ENCODE measurements around the gene TNS3. TPM values are rescaled to one million over a fixed set of nuclear protein-coding genes. Genes with fewer than 3 reads are reported as not detected.

Gene TNS3
- polyA plus RNA-seq, 1 of the 3 experiments (the other 2 are of a cell fraction): 72.3 TPM

- ChIA-PET CTCF (interaction anchor here (0.6 to 2.0 kb wide), 3 partner anchors 30 to 90 kb away, joined by 3 to 4 read pairs (median 4); no protein-coding TSS in a partner anchor), POLR2A (no interaction called here)
Measured at GRCh38 chr7:47356261-47356660, 225.7 kb downstream of the TNS3 start.

GRCh38 chr7:47355684-47356083 lies 226.2 kb downstream of the TNS3 start:
- no peak for TF ChIP-seq NFIC (IDR thresholded peaks at IDR 0.05; ENCODE audit: borderline replicate concordance)
- no peak for TF ChIP-seq GATA2 (CRISPR knock-in tag; IDR thresholded peaks at IDR 0.05)
- no peak for TF ChIP-seq RFX5 (IDR thresholded peaks at IDR 0.05; ENCODE audit: low read length)
- TF ChIP-seq RAD21 (IDR thresholded peaks at IDR 0.05; ENCODE audit: low read length): no peak
- Histone ChIP-seq H4K20me1 (ENCODE audit: insufficient read depth) (peaks cover 65% of the 10 kb centered on the region), H3F3A (replicated peaks; ENCODE audit: insufficient read depth) (no peaks in the 10 kb centered on the region), H3K79me2 (ENCODE audit: insufficient read depth) (peaks cover 20% of the 10 kb centered on the region; the same call in 1 of the 2 replicates), H3K27me3 (ENCODE audit: insufficient read depth) (no peaks in the 10 kb centered on the region), H3K36me3 (replicated peaks in 1 of 2; ENCODE audit: control insufficient read depth in 1 of 2, insufficient read depth in 2 of 2, low read length in 1 of 2) (peaks cover 0 to 14% of the 10 kb centered on the region in 2 experiments), H3K27ac (ENCODE audit: low read depth in 2 of 2, low read length in 1 of 2) (no peak overlapping the region), H3K4me3 (ENCODE audit: low read depth in 2 of 2, low read length in 1 of 2) (no peak overlapping the region), H3K9ac (no peak overlapping the region), H3K9me3 (no peaks in the 10 kb centered on the region), H3K9me2 (no peaks in the 10 kb centered on the region), H2AFZ (ENCODE audit: low read depth) (no peak overlapping the region), H3K4me1 (ENCODE audit: control insufficient read depth in 1 of 2, insufficient read depth in 2 of 2, low read depth in 1 of 2, low read length in 1 of 2) (peaks cover 0 to 16% of the 10 kb centered on the region in 2 experiments; a peak in 1 of 4 replicates), H3K4me2 (no peak overlapping the region)
- CTCF ChIA-PET: interaction anchor here (0.7 to 2.0 kb wide), 4 partner anchors 29 to 101 kb away, joined by 3 to 4 read pairs (median 4); no protein-coding TSS in a partner anchor
- 99% methylated on average over 5 of the region's 5 CpGs for WGBS (ENCODE audit: low lambda C conversion rate)
- DNase-seq: peak; percentile 60
- POLR2A ChIA-PET: no interaction called here

More at GRCh38 chr7:47356261-47356660, 225.7 kb downstream of the TNS3 start:
- H3K4me1 ChIP-seq (ENCODE audit: control insufficient read depth in 1 of 2, insufficient read depth in 2 of 2, low read depth in 1 of 2, low read length in 1 of 2): peaks cover 1 to 18% of the 10 kb centered on the region in 2 experiments; a peak in 2 of 4 replicates
- no peak overlapping the region for H2AFZ ChIP-seq (ENCODE audit: low read depth)
- WGBS (ENCODE audit: low lambda C conversion rate): 98% methylated on average over 5 of the region's 5 CpGs
- H3K27me3 ChIP-seq (ENCODE audit: insufficient read depth): no peaks in the 10 kb centered on the region
- no peak overlapping the region for H3K4me2 ChIP-seq
- TF ChIP-seq RFX5 (IDR thresholded peaks at IDR 0.05; ENCODE audit: low read length): no peak
- no peak for TF ChIP-seq GABPA (IDR thresholded peaks at IDR 0.05; ENCODE audit: low read depth)
- TF ChIP-seq, protein P1, sequence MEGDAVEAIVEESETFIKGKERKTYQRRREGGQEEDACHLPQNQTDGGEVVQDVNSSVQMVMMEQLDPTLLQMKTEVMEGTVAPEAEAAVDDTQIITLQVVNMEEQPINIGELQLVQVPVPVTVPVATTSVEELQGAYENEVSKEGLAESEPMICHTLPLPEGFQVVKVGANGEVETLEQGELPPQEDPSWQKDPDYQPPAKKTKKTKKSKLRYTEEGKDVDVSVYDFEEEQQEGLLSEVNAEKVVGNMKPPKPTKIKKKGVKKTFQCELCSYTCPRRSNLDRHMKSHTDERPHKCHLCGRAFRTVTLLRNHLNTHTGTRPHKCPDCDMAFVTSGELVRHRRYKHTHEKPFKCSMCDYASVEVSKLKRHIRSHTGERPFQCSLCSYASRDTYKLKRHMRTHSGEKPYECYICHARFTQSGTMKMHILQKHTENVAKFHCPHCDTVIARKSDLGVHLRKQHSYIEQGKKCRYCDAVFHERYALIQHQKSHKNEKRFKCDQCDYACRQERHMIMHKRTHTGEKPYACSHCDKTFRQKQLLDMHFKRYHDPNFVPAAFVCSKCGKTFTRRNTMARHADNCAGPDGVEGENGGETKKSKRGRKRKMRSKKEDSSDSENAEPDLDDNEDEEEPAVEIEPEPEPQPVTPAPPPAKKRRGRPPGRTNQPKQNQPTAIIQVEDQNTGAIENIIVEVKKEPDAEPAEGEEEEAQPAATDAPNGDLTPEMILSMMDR (IDR thresholded peaks at IDR 0.05): no peak
- no peak for TF ChIP-seq ZBTB33 (IDR thresholded peaks at IDR 0.05; ENCODE audit: borderline replicate concordance, low read depth)
- no peak for TF ChIP-seq TCF12 (IDR thresholded peaks at IDR 0.05)
- TF ChIP-seq FOXM1 (IDR thresholded peaks at IDR 0.05; ENCODE audit: low read depth): no peak
- no peak for TF ChIP-seq TAF1 (IDR thresholded peaks at IDR 0.05; ENCODE audit: borderline replicate concordance, low read depth, low read length)
- TF ChIP-seq EZH2phosphoT487 (IDR thresholded peaks at IDR 0.05; ENCODE audit: borderline replicate concordance, low read depth): no peak
- no peak for TF ChIP-seq ELF1 (IDR thresholded peaks at IDR 0.05)
- TF ChIP-seq MXI1 (IDR thresholded peaks at IDR 0.05; ENCODE audit: low read depth, low read length): no peak
- H3K27ac ChIP-seq (ENCODE audit: low read depth in 2 of 2, low read length in 1 of 2): no peak overlapping the region
- H4K20me1 ChIP-seq (ENCODE audit: insufficient read depth): peaks cover 70% of the 10 kb centered on the region
- no peak overlapping the region for H3K9ac ChIP-seq
- DNase-seq: no peak
- no peaks in the 10 kb centered on the region for H3F3A ChIP-seq (replicated peaks; ENCODE audit: insufficient read depth)
- H3K4me3 ChIP-seq (ENCODE audit: low read depth in 2 of 2, low read length in 1 of 2): no peak overlapping the region
- H3K9me3 ChIP-seq: no peaks in the 10 kb centered on the region
- no peaks in the 10 kb centered on the region for H3K9me2 ChIP-seq
- H3K79me2 ChIP-seq (ENCODE audit: insufficient read depth): peaks cover 20% of the 10 kb centered on the region; the same call in 1 of the 2 replicates
- H3K36me3 ChIP-seq (replicated peaks in 1 of 2; ENCODE audit: control insufficient read depth in 1 of 2, insufficient read depth in 2 of 2, low read length in 1 of 2): peaks cover 0 to 11% of the 10 kb centered on the region in 2 experiments

All from SK-N-SH (cell line).